ENCODE measurements around the gene NDST4.

The NDST4 gene

DNA sequence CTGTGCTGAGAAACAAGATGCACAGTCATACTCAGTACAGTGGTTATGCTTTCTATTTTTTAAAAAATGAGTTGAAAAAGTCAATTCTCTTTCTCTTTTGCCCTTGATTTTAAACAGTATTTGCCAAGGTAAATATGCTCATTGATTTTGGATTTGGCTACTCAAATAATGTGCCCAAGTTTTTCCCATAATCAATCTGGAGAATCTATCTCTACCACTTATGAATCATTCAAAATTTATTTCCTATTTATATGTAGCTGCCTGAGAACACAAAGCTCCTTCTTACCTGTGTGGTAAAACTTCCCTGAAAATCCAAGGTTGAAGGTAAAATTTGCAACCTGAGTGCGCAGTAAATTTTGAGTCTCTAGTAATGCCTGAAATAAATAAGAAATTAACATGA, 136.5 kb downstream of the NDST4 start:
- Histone ChIP-seq H3K27ac (ENCODE audit: low read length) (no peak overlapping the region), H3K27me3 (ENCODE audit: low read depth, low read length) (no peaks in the 10 kb centered on the region), H3K4me2 (ENCODE audit: low read length) (no peak overlapping the region), H3K79me2 (ENCODE audit: low read length) (no peaks in the 10 kb centered on the region), H3K4me3 (ENCODE audit: low read length) (no peak overlapping the region), H3K9me3 (ENCODE audit: insufficient read depth, low read length) (no peaks in the 10 kb centered on the region), H4K20me1 (ENCODE audit: insufficient read depth, low read length) (no peaks in the 10 kb centered on the region), H3K4me1 (ENCODE audit: low read length) (no peaks in the 10 kb centered on the region), H3K36me3 (replicated peaks; ENCODE audit: low read depth, low read length) (no peaks in the 10 kb centered on the region), H2AFZ (ENCODE audit: low read depth, low read length) (no peak overlapping the region), H3K9ac (ENCODE audit: low read length) (no peak overlapping the region)
- TF ChIP-seq, protein P1, sequence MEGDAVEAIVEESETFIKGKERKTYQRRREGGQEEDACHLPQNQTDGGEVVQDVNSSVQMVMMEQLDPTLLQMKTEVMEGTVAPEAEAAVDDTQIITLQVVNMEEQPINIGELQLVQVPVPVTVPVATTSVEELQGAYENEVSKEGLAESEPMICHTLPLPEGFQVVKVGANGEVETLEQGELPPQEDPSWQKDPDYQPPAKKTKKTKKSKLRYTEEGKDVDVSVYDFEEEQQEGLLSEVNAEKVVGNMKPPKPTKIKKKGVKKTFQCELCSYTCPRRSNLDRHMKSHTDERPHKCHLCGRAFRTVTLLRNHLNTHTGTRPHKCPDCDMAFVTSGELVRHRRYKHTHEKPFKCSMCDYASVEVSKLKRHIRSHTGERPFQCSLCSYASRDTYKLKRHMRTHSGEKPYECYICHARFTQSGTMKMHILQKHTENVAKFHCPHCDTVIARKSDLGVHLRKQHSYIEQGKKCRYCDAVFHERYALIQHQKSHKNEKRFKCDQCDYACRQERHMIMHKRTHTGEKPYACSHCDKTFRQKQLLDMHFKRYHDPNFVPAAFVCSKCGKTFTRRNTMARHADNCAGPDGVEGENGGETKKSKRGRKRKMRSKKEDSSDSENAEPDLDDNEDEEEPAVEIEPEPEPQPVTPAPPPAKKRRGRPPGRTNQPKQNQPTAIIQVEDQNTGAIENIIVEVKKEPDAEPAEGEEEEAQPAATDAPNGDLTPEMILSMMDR (IDR thresholded peaks at IDR 0.05; ENCODE audit: low read depth, low read length) = no peak
- TF ChIP-seq EZH2phosphoT487 (IDR thresholded peaks at IDR 0.05; ENCODE audit: low read depth) = no peak

DNA sequence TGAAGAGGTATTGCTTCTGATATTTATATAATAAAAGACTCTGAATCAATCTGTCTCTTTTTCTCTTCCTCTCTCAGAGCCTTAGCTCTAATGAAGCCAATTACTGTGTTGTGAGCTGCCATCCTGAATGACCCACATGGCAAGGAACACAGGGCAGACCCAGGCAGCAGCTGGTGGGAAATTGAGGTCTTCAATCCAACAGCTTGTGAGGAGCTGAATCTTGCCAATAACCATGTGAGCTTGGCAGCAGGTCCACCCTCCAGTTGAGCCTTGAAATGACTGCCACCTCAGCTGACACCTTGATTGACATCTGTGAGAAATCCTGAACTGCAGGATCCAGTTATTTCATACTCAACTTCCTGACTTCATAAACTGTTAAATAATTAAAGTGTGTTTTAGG, 149.4 kb downstream of the NDST4 start:
- Histone ChIP-seq H3K4me2 (ENCODE audit: low read length) (no peak overlapping the region), H3K36me3 (replicated peaks; ENCODE audit: low read depth, low read length) (no peaks in the 10 kb centered on the region)
- no peak for TF ChIP-seq EZH2phosphoT487 (IDR thresholded peaks at IDR 0.05; ENCODE audit: low read depth)
- TF ChIP-seq, protein P1 (IDR thresholded peaks at IDR 0.05; ENCODE audit: low read depth, low read length) = no peak

DNA sequence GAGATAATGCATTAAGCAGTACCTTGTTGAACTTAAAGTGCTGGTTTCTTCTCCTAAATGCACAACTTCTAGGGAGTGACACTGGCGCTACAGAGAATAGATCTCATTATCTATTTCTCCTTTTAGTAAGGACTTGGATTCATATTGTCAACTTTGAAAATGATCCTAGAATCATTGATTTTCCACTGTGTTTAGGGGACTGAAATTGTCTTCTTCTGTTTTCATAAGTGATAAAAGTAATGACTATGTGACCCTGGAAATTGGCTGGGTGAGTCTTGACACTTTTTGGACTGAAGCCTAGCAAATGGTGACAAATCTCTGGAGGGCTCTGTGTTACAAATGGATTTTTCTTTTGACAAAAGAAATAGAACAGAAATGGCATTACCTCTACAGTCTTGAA, 167.8 kb downstream of the NDST4 start:
- no peaks in the 10 kb centered on the region for H3K4me1 ChIP-seq (ENCODE audit: low read length)
- H3K27me3 ChIP-seq (ENCODE audit: low read depth, low read length) = no peaks in the 10 kb centered on the region
- TF ChIP-seq EZH2phosphoT487 (IDR thresholded peaks at IDR 0.05; ENCODE audit: low read depth) = no peak
- TF ChIP-seq, protein P1 (IDR thresholded peaks at IDR 0.05; ENCODE audit: low read depth, low read length) = no peak
- H3K36me3 ChIP-seq (replicated peaks; ENCODE audit: low read depth, low read length) = no peaks in the 10 kb centered on the region
- no peak overlapping the region for H3K9ac ChIP-seq (ENCODE audit: low read length)
- no peak overlapping the region for H3K27ac ChIP-seq (ENCODE audit: low read length)
- H4K20me1 ChIP-seq (ENCODE audit: insufficient read depth, low read length) = no peaks in the 10 kb centered on the region
- no peak overlapping the region for H3K4me2 ChIP-seq (ENCODE audit: low read length)
- H3K4me3 ChIP-seq (ENCODE audit: low read length) = no peak overlapping the region
- no peak overlapping the region for H2AFZ ChIP-seq (ENCODE audit: low read depth, low read length)
- no peaks in the 10 kb centered on the region for H3K9me3 ChIP-seq (ENCODE audit: insufficient read depth, low read length)
- H3K79me2 ChIP-seq (ENCODE audit: low read length) = no peaks in the 10 kb centered on the region

More for the DNA sequence above, 149.4 kb downstream of the NDST4 start:
- H3K9me3 ChIP-seq (ENCODE audit: insufficient read depth, low read length) = no peaks in the 10 kb centered on the region
- H4K20me1 ChIP-seq (ENCODE audit: insufficient read depth, low read length) = no peaks in the 10 kb centered on the region
- H3K79me2 ChIP-seq (ENCODE audit: low read length) = no peaks in the 10 kb centered on the region
- no peak overlapping the region for H2AFZ ChIP-seq (ENCODE audit: low read depth, low read length)
- H3K4me1 ChIP-seq (ENCODE audit: low read length) = no peaks in the 10 kb centered on the region
- H3K27ac ChIP-seq (ENCODE audit: low read length) = no peak overlapping the region
- H3K9ac ChIP-seq (ENCODE audit: low read length) = no peak overlapping the region
- H3K27me3 ChIP-seq (ENCODE audit: low read depth, low read length) = no peaks in the 10 kb centered on the region
- H3K4me3 ChIP-seq (ENCODE audit: low read length) = no peak overlapping the region

DNA sequence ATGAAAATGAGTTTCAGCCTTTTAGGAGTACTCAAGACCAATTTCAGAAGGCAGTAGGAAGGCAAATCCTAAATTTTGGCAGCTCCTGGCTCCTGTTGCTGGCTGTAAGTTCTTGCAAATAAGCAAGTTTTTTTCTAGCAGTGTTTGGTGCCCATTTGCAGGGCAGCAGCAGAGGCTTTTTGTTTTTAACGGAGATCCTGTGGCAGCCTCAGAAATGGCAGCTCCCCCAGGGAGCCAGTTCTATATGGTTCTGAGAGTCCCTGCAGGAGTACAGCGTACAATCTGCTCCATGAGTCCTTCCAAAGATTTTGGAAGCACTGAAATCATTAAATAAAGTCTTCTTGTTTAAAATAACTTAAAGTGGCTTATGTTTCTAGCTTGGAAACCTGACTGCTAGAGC, 171.9 kb downstream of the NDST4 start:
- no peak overlapping the region for H3K27ac ChIP-seq (ENCODE audit: low read length)
- H3K79me2 ChIP-seq (ENCODE audit: low read length) = no peaks in the 10 kb centered on the region
- no peak overlapping the region for H3K4me3 ChIP-seq (ENCODE audit: low read length)
- H4K20me1 ChIP-seq (ENCODE audit: insufficient read depth, low read length) = no peaks in the 10 kb centered on the region
- H3K4me1 ChIP-seq (ENCODE audit: low read length) = no peaks in the 10 kb centered on the region
- no peak overlapping the region for H3K4me2 ChIP-seq (ENCODE audit: low read length)
- H3K36me3 ChIP-seq (replicated peaks; ENCODE audit: low read depth, low read length) = no peaks in the 10 kb centered on the region
- TF ChIP-seq, protein P1 (IDR thresholded peaks at IDR 0.05; ENCODE audit: low read depth, low read length) = no peak
- TF ChIP-seq EZH2phosphoT487 (IDR thresholded peaks at IDR 0.05; ENCODE audit: low read depth) = no peak
- no peaks in the 10 kb centered on the region for H3K9me3 ChIP-seq (ENCODE audit: insufficient read depth, low read length)
- H2AFZ ChIP-seq (ENCODE audit: low read depth, low read length) = no peak overlapping the region
- H3K27me3 ChIP-seq (ENCODE audit: low read depth, low read length) = no peaks in the 10 kb centered on the region
- H3K9ac ChIP-seq (ENCODE audit: low read length) = no peak overlapping the region
